ENCODE measurements around the gene METTL16.

- TF ChIP-seq CTCF (IDR thresholded peaks at IDR 0.05; ENCODE audit: low read depth, low read length, missing input control), result no peak
- TF ChIP-seq ATF3 (IDR thresholded peaks at IDR 0.05), result no peak
- no peak for TF ChIP-seq YY1 (IDR thresholded peaks at IDR 0.05)
- TF ChIP-seq TAF1 (conservative IDR thresholded peaks at IDR 0.05), result no peak
- no peak for TF ChIP-seq GABPA (IDR thresholded peaks at IDR 0.05 in 1 of 2, conservative IDR thresholded peaks at IDR 0.05 in 1 of 2)
These were observed 135.6 kb downstream of the METTL16 start for GRCh38 chr17:2376107-2376506.
